ENCODE data around the gene WDFY4.
A peak's percentile ranks its signal among the peaks of the same experiment; 100 is the strongest.

WDFY4 gene

DNA sequence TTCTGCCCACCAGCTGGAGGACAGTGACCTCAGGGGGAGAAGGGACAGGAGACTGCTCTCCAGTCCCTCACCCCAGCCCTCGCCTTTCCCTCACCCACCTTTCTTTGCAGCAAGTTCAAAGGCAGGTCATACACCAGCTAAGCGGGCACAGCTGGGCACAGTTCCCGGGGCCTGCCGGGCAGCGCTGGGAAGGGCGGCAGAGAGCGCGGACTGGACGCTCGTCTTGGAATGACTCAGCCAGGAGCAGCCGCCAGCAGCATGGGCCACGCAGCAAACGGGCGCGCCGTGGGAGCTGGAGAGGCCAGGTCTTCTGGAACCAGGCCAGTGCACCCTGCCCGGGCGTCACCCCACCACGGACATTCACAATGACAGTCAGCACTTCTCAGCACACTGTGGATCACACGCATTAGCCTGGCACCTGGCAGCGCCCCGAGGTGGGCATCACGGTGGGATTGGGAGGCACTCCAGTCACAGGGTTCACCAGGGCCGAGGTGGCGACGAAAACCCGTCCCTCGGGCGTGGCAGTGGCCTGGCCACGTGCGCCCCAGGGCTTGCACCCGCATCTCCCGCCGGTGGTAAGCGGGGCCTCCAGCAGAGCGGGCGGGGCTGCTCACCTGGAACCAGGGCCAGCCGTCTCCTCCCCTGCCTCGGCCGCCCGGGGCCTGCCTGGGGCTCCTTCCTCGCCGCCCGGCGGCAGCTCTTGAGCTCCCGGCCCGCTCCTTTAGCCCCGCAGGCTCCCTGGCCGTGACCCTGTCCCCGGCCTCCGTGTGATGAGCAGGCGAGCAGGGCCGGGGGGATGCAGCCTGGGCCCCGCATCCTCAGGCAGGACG, 29.0 kb upstream of the WDFY4 start:
- no peak for DNase-seq

DNA sequence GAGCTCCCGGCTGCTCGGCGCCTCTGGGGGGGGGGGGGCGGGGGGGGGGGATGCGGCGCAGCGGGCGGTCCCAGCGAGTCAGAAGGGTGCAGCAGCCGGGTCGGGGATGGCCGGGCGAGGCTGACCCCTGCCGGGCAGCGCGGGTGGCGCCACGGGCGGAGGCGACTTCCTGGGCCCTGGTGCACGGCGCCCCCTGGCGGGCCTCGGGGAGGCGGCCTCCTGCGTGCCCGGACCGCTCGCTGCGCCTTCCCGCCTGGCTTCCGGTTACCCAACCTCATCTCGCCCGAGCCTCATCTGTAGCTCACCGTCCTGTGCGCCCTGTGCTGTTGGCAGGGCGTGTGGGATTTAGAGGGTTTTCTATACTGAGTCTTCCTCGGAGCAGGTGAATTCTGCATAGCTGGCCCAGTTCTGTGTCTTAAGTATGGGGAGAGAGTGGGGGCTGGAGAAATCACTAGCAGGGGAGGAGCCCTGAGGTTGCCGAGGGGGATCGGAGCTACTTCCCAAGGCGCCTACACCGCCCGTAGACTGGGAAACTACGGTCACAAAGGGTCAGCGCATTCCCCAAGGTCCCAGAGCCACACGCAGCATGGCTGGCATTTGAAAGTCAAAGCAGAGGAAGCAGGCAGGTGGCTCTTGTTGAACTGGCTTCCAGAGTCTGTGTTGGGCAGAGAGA, 28.3 kb upstream of the WDFY4 start:
- DNase-seq = peak; percentile 87 to 93

DNA sequence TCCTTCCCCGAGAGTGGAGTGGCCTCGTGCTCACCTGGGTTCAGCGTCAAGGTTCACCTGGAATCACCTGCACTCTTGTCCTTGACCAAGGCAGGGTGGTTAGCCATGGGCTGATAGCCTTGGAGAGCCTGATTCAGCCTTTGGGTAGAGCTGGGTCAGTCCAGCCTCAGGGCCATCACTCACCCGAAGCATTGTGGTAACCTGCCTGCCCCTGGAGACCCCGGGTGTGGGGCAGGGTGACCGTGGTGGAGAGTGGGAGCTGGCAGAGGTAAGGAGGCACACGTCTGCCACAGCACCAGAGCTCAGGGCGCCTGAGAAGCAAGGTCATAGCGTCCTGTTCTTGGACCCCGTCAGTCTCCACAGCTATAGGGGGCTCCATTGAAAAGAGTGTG, 27.8 kb upstream of the WDFY4 start:
- no peak for DNase-seq

DNA sequence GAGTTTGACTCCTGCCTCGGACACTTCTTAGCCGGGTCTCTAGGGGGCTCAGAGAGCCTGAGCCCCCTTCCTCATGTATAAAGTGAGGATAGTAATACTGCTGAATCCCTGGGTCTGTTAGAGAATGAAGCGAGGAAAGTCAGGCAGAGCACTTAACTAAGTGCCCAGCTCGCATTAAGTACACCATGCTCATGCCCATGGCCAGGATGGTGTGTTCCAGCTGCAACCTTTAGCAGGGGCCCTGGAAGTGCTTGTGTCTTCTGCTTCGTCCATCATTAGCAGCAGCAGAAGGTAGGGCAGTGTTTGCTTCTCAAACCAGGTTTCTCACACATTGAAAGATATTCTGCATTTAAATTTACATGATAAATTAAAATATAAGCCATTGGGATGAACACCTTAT, 27.3 kb upstream of the WDFY4 start:
- DNase-seq = no peak

DNA sequence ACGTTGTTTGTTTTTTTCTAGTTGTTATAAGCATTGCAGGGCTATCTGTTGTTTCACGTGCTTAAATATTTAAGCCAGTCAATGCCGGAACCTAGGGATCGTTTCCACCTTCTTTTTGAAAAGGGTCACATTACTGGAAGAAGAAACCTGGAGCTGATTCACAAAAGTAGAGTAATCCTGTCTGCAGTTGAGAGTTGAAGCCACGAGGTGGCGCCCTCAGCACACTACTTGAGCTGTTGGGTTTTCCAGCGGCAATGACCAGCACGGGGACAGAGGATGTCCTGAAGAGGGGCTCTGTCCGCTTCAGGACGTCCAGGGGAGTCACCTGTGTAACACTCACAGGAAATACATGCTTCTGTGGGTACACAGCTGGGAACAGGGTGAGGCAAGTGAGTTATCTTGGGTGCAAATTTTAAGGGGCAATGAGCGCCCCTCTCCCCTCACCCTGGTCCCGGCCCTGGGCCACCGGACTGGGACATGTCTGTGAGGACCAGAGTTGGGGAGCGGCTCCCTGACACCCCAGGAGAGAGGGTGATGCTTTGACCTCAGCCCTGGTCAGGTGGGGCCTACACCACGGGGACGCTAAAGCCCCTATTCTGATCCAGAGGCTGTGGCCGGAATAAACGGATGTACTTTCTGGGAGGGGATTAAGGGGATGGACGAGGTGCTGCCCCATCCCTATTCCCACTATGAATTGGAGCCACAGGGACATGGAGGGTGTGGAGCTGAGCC, 26.3 kb upstream of the WDFY4 start:
- peak; percentile 70 to 74 for DNase-seq

DNA sequence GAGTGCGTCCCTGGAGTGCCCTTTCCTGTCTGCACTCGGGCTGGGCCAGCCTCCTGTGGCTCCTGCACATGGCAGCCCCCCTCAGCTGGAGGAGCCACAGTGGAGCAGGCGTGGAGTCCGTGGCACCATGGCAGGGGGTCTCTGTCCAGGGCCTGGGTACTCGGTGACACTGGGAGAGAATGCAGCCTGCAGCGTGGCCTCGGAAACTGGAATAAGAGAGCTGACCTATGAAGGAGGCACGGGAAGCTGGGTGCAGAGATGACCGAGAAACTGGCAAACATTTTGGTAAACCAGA, 25.8 kb upstream of the WDFY4 start:
- no peak for DNase-seq

DNA sequence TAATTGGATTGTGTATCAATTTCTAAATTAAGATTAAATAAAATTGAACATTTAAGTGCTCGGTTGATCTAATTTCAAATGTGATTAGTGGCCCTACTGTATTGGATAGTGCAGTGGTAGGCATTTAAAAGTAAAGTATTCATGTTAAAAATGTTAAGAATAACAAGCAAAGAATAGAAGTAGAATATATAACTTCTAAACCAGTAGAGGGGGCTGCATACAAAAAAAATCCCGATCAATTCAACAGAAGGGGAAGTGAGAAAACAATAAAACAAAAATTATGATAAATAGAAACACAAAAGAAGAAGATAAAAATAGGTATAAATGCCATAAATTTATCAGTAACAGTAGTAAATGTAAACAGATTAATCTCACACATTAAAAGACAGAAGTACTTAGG, 24.9 kb upstream of the WDFY4 start:
- no peak for DNase-seq

DNA sequence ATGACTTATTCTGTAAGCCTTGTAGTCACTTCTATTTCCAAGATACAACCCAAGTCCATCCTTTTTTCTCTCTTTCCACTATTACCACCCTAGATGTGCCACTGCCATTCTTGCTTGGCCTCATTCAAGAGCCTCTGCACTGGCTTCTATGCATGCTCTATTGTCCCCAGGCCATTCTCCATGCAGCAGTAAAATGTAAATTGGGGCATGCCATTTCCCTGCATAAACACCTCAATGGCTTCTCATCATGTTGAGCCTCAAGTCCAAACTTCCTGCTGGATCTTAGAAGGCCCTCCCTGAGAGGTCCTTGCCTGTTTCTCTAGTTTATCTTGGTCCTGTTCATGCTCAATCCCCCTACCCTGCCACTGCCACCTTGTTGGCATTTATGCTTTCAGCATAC, 23.2 kb upstream of the WDFY4 start:
- DNase-seq = no peak

DNA sequence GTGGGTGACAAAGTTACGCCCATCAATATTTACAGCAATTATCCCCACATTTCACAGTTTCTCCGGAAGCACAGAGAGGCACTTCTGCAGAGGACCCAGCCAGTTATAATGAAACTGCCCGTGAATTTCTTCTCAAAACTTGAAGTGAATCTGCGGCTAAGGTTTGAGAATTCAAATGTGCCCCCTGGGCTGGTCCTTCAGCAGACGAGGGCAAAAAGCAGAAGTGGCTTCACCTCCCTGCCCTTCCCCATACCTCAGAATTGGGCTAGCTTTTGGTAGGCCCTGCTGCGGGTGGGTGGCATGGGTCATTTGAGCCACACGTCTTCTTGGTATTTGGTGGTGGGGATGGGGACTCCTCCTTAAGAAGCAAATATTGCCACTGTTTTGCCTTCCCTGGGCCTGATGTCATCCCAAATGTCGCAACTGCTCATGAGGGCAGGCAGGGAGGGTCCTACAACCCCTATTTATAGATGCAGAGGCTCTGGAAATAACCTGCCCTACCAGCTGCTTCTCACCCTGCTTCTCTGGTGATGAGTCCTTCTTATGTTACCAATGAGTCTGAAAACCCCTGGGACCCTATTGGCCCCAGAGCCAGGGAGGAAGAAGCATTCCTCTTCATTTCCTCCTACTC, 16.6 kb upstream of the WDFY4 start:
- DNase-seq = no peak

DNA sequence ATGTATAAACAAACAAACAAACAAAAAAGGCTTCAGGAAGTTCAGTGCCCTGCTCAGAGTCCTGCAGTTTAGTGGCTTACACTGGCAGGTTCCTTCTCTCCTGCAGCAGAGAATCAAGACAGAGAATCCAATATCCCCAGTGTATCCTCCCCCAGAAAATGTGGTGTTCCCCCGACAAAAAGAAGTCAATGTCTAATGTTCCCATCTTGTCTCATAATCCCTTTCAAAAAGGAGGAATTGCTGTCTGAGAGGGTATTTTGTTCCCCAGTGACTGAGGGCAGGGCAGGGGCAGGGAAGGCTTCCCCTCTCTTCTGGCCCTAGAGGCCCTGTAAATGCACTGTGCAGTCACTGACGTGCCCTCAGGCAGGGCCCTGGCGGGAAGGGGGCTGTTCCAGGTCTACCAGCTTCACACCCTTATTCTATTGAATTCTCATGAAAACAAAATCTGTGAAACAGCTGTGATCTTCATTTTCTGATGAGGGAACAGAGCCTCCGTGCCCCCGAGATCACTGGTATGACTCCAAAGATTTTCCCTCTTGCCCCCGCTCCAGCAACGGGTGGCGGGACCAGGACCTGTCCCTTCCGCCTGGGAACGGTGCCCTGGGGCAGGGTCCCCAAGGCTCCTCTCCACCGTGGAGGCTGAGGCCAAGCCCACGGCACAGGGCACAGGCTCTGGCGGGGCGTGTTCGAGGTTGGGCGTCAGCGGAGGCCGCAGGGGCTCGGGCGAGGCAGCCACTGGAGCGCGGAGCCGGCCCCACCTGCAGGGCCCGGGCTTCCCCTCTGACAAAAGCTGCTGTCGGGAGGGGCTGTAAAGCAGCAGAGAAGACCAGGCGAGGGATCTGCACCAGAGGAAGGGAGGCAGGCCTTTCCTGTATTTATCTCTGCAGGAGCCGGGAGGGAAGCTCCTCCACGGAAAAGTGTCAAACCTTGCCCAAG, 13.4 kb upstream of the WDFY4 start:
- no peak for DNase-seq

DNA sequence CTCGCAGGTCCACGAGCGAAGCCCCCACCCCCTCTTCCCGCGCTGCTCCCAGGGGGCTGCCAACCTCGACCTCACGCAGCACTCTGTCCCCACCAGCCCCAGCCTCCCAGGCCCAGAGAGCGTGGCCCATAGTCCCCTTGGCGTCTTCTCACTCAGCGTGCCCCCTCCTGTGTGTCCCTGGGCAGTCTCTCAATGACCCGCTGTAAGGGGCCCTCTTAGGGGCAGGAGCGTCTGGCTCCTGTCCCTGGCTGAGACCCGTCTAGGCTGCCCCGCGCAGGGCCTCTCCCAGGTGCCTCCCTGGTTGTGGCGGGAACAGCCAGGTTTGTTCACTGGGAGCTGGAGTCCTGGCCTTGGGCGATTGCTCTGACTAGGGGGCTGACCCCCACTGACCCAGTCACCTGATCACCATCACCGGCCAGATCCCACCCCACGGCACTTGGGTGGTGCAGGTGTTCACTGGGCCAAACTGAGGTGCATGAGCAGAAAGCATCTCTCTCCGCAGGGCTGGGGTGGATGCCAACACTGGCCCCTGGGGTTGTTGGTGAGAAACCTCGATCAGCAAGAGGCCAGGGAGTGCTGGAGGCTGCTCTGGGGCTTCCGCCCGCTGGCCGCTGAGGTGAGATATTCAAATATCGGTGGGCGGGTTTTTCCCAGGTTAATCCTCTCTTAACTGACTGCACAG, 12.6 kb upstream of the WDFY4 start:
- DNase-seq = no peak

DNA sequence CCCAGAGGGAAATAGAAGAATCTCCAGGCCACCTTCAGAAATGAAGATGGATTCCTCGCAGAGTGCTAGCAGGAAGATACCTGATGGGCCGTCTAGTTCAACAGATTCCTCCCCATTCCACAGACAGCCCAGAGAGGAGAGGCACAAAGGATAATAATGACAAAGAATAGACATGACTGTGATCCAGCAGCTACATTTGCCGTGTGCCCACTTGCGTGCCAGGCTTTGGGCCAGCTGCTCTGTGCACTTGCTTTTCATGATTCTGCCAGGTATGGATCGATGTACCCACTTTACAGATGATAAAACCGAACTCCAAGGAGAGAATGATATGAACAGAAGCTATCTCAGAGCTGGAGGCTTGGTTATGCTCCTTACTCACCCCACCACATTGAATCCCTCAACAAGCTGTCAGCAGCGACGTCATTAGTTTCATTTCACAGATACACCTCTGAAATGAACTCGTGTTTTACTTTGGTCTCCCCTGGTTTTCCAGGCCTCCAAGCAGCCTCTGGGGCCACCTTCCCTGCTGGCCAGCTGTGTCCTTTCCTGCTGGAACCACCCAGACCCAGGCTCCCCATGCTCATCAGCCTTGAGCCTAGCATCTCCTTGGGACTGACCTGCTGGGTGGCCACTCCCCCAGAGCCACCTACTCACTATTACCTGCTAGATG, 11.9 kb upstream of the WDFY4 start:
- no peak for DNase-seq

DNA sequence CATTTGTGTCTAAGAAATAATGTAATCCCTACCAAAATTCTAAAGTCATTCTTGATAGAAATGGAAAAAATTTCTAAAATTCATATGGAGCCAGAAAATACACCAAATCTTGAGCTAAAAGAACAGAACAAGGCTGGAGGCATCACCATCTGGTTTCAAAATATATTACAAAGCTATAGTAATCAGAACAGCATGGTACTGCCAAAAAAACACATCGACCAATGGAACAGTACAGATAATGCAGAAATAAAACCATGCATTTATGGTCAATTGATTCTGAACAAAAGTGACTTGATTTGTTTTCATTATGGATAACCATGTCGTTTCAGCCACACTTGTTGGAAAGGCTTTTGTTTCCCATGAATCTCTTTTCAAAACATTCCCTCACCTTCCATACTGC, 7.0 kb upstream of the WDFY4 start:
- DNase-seq = no peak

DNA sequence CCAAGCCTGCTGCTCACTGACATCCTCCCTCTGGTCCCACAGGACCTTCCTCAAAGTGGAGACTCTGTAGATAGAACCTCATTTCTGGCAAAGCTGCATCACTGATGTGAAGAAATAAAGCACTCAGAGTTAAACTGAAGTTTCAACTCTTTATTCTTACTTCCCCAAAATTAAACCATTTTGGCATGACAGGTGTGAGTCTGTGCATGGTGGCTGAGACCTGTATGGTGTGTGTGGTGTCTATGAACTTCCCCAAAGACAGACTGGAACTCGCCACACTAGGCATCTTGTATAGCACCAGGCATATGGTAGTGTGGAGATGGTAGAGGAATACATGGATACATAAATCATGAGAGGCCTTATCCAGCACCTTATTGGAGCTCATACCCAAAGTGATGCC, 6.6 kb upstream of the WDFY4 start:
- no peak for DNase-seq

DNA sequence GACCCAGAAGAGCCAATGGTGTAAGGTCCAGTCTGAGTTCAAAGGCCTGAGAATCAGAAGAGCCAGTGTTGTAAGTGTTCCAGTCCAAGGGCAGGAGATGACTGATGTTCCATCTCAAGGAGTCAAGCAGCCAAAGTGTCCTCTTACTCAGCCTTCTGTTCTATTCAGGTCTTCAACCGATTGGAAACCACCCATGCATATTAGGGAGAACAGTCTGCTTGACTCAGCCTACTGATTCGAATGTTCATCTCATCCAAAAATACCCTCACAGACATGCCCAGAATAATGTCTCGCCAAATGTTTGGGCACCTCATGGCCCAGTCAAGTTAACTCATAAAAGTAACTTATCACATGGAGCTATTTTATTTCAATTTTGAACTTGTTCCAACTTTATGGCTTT, 2.9 kb upstream of the WDFY4 start:
- no peak for DNase-seq

DNA sequence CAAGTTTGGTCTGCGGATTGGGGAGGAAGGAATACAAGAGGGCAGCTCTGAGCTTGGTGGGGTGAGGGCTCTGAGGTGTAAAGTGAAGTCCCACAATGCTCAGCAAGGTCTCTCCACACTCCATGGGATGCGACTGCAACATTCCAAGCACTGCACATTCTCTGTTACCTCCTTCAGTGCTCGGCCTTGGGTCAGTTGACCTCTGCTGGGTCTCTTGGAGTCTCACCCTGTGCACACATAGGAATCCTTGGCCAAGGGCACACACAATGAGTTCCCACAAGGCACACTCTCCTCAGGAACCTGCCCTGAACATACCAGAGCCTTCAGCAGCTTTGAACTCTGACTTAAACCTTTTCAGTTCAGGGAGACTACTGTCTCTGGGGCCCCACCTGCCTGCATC, 2.4 kb upstream of the WDFY4 start:
- no peak for DNase-seq

DNA sequence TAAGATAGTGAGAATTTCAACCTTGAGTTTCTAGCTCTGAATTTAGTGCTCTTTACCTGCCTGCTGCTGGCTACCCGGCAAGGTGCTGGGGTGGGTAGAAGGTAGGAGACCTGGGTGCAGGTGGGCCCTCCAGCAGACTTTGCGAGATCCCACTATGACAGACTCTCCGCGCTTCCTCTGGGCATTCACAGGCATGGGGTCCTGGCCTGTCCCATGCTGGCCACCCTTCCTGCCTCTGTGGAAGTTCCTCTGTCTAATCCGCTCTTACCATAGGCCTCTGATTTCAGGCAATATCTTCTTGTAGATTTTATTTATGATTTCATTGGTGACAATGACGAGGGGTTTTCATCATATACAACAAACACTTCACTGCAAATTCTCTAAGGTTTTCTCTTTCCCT, 1.2 kb upstream of the WDFY4 start:
- DNase-seq = no peak

DNA sequence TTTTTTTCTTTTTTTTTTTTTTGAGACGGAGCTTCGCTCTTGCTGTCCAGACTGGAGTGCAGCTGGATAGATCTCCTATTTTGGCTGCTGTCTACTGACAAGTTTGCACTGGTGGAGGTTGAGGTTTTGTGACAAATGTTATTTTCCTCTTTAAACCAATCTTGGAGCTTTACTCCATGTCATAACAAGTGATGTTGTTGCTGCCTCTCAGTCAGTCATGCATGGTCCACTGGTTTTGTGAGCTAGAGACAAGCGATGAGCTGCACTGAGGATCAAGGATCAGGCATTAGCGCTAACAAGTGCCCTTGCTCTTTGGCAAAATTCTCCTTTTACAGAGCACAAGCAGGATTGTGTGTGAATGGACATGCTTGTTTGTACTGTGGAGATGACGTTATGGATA, 805 bp upstream of the WDFY4 start:
- no peak for DNase-seq

DNA sequence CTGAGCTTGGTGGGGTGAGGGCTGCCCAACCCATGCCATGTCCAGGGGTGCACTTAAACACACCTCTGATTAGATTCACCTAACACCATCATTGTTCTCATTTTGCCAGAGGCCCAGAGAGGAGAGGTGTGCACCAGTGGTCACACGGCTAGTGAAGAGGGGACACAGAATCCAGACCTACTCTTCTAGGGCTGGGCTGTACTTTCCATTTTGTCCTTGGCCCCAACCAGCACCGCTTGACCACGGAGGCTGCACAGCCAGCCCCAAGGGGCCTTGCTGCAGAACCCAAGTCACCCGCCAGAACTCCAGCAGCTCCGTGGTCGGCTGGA, 246 bp upstream of the WDFY4 start:
- DNase-seq = no peak

DNA sequence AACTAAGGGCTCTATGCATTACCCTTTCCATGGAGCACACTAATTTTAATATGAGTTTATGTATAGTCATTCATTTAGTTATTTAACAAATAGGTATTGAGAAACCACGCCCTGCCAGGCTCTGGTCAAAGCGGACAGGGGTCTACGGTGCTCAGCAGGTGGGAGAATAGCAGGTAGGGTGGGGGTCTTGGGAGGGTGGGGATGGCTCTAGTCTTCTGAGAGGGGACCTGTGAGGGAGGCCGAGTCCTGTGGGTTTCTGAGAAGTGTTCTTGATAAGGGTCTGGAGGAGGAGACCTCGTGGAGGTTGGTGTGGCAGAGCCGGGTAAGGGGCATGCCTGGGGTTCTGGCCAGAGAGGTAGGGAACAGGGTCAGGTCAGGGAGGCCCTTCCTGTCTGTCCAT, 1.1 kb downstream of the WDFY4 start:
- DNase-seq = no peak

DNA sequence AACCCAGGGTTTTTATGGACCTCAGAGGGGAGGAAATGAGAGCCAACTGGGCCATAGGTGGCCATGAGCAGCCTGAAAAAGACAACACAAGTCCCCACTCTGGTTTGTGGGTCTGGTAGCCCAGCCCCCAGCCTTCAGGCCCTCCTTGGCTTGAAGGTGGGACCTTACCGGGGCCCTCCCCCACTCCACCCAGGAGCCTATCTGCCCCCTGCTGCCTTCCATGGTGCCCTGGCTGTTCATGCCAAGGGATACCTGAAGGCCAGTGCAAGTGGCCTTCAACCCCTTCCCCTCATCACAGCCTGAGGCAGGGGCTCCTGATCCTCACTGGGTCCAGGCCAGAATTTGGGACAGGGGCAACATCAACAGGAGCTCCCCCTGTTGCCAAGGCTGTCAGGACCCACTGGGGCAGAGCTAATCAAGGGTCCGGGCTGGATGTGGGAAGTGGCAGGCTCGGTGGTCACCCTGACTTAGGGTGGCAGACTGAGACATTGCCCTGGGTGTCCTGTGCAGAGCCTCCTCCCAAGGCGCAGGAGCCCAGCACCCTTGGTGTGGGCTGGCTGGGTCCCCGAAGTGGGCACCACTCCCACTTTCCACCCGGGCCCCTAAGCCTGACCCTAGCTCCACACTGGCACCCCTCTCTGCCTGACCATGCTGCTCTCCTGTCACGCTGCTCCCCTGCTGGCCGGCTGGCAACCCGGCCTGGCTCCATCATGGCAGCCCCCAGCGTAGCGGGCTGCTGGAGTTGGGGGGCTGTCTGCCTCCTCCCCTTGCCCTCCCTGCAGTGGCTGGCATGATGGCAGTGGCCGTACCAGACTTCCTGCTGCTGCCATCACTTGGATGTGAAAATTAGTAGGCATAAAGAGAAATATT, 6.4 kb downstream of the WDFY4 start:
- DNase-seq = no peak
